ENCODE measurements around the gene ZDHHC4.
A peak's percentile ranks its signal among the peaks of the same experiment; 100 is the strongest.

ZDHHC4 gene

DNA sequence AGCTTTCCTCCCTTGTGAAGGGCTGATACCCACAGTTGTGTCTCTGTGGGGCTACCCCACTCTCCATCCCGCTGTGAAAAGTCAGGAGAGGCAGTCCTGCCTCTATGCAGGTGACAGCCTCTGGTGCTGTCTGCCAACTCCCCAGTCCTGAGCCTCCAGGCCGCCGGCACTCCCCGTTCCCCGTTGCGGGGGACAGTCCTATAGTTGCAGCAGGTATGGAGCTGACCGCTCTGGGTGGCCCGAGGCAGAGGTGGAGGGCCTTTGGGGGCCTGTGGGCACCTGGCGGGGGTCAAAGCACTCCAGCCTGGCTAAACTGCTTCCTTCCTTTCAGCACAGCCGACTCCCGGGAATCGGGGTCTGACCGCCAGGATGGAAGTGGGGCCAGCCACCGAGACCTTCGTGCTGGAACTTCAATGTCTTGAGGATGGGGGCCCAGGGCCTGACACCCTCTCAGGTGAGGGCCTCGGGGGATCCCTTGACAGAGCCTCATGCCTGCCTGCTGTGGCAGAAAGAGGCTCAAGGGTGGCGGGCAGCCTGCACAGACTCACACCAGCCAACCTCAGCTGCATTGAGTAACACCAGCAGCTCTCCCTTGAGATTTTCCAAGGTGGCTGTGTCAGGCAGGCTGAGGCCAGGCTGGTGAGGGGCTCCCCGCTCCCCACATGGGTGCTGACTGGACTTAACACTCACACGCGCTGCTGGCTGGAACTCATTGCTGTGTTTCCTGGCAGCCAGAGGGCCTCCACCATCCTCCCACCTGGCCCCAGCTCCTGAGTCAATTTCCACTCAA, 39.8 kb downstream of the ZDHHC4 start:
- peak overlapping the region; percentile 22 for H3K27ac Mint-ChIP-seq (ENCODE audit: low read depth)
- H3K4me3 Mint-ChIP-seq, result peak overlapping the region; percentile 72
- DNase-seq (ENCODE audit: low spot score in 2 of 2) (no peak), ATAC-seq (replicated peaks; ENCODE audit: extremely low read depth, poor library complexity, severe bottlenecking) (no peak)
- H3K36me3 Mint-ChIP-seq (ENCODE audit: insufficient read depth), result peaks cover 5% of the 10 kb centered on the region
- no peaks in the 10 kb centered on the region for H3K9me3 Mint-ChIP-seq
- no peaks in the 10 kb centered on the region for H3K27me3 Mint-ChIP-seq
- H3K4me1 Mint-ChIP-seq, result peaks cover 48% of the 10 kb centered on the region

DNA sequence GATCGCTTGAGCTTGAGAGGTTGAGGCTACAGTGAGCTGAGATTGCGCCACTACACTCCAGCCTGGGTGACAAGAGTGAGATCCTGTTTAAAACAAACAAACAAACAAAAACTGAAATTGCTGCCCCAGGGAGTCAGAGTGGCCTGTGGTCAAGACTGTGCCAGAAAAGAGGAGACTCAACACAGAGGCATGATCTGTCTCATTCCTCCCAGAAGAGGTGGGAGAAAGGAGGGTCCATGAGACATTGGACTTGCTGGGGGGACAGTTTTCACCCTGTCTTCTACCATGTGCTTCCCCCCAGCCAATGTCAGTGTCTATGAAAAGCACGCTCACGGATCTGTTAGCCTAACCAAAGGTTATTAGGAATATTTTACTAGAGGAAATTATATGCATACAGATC, 41.4 kb downstream of the ZDHHC4 start:
- H3K27me3 Mint-ChIP-seq, result no peaks in the 10 kb centered on the region
- ATAC-seq (replicated peaks; ENCODE audit: extremely low read depth, poor library complexity, severe bottlenecking) (no peak), DNase-seq (ENCODE audit: low spot score in 2 of 2) (no peak)
- peak overlapping the region; percentile 27 for H3K4me3 Mint-ChIP-seq
- H3K9me3 Mint-ChIP-seq, result no peaks in the 10 kb centered on the region
- peaks cover 5% of the 10 kb centered on the region for H3K36me3 Mint-ChIP-seq (ENCODE audit: insufficient read depth)
- peaks cover 50% of the 10 kb centered on the region for H3K4me1 Mint-ChIP-seq
- peak overlapping the region; percentile 22 for H3K27ac Mint-ChIP-seq (ENCODE audit: low read depth)

DNA sequence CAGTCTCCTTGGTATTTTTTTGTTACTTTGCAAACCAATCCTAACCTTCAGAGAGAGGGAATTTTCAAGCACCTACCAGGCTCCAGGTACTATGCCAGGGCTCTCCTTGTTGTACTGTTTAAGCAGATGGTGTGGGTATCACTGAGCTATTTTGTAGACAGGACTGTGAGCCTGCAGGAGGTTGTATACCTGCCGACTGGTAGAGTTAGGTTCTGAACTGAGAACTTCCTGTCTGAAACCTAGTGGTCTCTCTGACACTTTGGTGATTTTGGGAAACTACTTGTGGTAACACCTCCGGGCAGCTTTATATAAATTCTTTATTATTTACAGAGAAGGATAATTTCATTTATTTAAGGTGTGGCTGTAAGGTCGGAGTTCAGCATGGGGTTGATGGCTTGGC, 42.7 kb downstream of the ZDHHC4 start:
- H3K27ac Mint-ChIP-seq (ENCODE audit: low read depth), result peak overlapping the region; percentile 92
- H3K27me3 Mint-ChIP-seq, result no peaks in the 10 kb centered on the region
- ATAC-seq (replicated peaks; ENCODE audit: extremely low read depth, poor library complexity, severe bottlenecking) (peak; percentile 46), DNase-seq (ENCODE audit: low spot score in 2 of 2) (no peak)
- no peaks in the 10 kb centered on the region for H3K9me3 Mint-ChIP-seq
- H3K36me3 Mint-ChIP-seq (ENCODE audit: insufficient read depth), result peaks cover 3% of the 10 kb centered on the region
- H3K4me1 Mint-ChIP-seq, result peaks cover 54% of the 10 kb centered on the region
- peak overlapping the region; percentile 70 for H3K4me3 Mint-ChIP-seq

DNA sequence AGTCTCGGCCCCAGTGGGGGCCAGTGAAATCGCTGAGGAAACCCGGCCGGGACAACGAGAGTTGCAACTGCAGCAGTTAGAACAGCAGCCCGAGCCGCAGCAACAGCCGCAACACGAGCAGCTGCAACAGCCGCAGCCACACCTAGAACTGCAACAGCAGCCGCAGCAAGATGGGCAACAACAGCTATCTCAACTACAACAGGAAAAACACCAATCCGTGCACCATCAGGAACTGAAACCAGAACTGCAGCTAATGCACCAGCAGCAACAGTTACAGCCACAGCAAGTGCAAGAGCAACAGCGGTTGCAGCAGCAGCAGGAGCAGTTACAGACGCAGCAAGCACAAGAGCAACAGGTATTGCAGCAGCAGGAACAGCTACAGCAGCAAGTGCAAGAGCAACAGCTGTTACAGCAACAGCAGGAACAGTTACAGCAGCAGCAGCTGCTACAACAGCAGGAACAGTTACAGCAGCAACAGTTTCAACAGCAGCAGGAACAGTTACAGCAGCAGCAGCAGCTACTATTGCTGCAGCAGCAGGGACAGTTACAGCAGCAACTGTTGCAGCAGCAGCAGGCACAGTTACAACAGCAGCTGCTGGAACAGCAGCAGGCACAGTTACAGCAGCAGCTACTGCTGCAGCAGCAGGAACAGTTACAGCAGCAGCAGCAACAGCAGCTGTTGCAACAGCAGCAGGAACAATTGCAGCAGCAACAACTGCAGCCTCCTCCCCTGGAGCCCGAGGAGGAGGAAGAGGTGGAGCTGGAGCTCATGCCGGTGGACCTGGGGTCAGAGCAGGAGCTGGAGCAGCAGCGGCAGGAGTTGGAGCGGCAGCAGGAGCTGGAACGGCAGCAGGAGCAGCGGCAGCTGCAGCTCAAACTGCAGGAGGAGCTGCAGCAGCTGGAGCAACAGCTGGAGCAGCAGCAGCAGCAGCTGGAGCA, 44.2 kb downstream of the ZDHHC4 start:
- Mint-ChIP-seq H3K4me1 (peaks cover 54% of the 10 kb centered on the region), H3K4me3 (peak overlapping the region; percentile 70), H3K27ac (ENCODE audit: low read depth) (peak overlapping the region; percentile 92), H3K36me3 (ENCODE audit: insufficient read depth) (peaks cover 3% of the 10 kb centered on the region), H3K27me3 (no peaks in the 10 kb centered on the region), H3K9me3 (no peaks in the 10 kb centered on the region)
- peak; percentile 34 for ATAC-seq (replicated peaks; ENCODE audit: extremely low read depth, poor library complexity, severe bottlenecking)
- DNase-seq (ENCODE audit: low spot score in 2 of 2), result peak in 1 of 2 donors; percentile 22

DNA sequence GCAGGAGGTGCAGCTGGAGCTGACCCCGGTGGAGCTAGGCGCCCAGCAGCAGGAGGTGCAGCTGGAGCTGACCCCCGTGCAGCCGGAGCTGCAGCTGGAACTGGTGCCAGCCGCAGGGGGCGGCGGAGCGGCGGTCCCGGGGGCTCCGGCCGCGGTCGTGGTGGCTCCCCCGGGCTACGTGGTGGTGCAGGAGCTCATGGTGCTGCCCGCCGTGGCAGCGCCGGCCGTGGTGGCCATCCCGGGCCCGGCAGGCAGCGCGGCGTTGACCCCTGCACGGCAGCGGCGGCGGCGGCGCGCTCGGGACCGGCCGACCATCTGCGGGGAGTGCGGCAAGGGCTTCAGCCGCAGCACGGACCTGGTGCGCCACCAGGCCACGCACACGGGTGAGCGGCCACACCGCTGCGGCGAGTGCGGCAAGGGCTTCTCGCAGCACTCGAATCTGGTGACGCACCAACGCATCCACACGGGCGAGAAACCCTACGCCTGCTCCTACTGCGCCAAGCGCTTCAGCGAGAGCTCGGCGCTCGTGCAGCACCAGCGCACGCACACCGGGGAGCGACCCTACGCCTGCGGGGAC, 45.0 kb downstream of the ZDHHC4 start:
- Mint-ChIP-seq H3K27ac (ENCODE audit: low read depth) (no peak overlapping the region), H3K27me3 (no peaks in the 10 kb centered on the region), H3K9me3 (no peaks in the 10 kb centered on the region), H3K36me3 (ENCODE audit: insufficient read depth) (peaks cover 3% of the 10 kb centered on the region), H3K4me1 (peaks cover 54% of the 10 kb centered on the region), H3K4me3 (peak overlapping the region; percentile 70)
- DNase-seq (ENCODE audit: low spot score in 2 of 2), result no peak
- no peak for ATAC-seq (replicated peaks; ENCODE audit: extremely low read depth, poor library complexity, severe bottlenecking)

DNA sequence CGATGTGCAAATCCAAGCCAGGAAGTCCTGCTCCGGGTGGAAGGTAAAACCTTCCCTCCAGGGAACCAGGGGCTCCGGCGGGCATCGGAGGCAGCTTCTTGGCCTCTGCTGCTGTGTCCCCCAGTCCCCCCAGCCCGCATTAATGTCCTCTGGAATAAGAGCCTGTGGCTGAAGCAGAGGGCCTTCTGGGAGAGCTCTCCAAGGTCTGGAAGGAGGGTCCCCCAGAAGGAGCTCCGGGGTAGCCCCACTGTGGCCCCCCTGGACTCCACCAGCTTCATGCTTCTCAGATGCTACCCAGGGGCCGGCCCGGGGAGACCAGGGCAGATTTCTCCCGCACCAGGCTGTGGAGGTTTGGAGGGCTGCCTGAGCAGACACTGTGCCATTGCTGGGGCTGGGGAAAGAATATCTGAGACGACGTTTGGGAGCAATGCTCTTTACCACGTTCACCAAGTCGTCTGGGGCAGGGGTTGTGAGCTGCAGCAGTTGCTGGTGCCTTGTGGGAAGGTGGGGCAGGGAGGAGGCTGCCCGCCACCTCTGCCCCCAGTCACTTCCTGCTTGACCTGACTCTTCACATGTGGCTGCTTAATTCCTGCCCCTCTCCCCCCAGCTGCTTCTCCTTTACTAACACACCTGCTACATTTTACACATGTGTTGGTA, 46.5 kb downstream of the ZDHHC4 start:
- Mint-ChIP-seq H3K4me1 (peaks cover 48% of the 10 kb centered on the region), H3K27ac (ENCODE audit: low read depth) (peak overlapping the region; percentile 94), H3K36me3 (ENCODE audit: insufficient read depth) (peaks cover 3% of the 10 kb centered on the region), H3K4me3 (peak overlapping the region; percentile 79), H3K9me3 (no peaks in the 10 kb centered on the region), H3K27me3 (no peaks in the 10 kb centered on the region)
- DNase-seq (ENCODE audit: low spot score in 2 of 2), result no peak
- ATAC-seq (replicated peaks; ENCODE audit: extremely low read depth, poor library complexity, severe bottlenecking), result peak; percentile 50

DNA sequence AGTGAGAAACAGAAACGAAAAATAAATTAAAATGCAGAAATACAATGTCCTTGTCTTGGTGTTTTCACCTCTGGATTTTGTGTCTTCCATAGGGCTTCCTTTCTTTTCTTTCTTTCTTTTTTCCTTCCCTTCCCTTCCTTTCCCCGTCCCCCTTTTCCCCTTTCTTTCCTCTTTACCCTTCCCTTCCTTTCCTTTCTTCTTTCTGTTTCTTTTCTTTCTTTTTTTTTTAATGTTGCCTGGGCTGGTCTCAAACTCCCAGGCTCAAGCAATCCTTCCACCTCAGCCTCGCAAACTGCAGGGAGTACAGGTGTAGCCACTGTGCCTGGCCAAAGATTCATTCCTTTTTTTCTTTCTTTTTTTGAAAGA, 47.0 kb downstream of the ZDHHC4 start:
- Mint-ChIP-seq H3K27ac (ENCODE audit: low read depth) (peak overlapping the region; percentile 94), H3K27me3 (no peaks in the 10 kb centered on the region), H3K9me3 (no peaks in the 10 kb centered on the region), H3K4me1 (peaks cover 43% of the 10 kb centered on the region), H3K4me3 (peak overlapping the region; percentile 79), H3K36me3 (ENCODE audit: insufficient read depth) (peaks cover 3% of the 10 kb centered on the region)
- no peak for DNase-seq (ENCODE audit: low spot score in 2 of 2)
- ATAC-seq (replicated peaks; ENCODE audit: extremely low read depth, poor library complexity, severe bottlenecking), result no peak

DNA sequence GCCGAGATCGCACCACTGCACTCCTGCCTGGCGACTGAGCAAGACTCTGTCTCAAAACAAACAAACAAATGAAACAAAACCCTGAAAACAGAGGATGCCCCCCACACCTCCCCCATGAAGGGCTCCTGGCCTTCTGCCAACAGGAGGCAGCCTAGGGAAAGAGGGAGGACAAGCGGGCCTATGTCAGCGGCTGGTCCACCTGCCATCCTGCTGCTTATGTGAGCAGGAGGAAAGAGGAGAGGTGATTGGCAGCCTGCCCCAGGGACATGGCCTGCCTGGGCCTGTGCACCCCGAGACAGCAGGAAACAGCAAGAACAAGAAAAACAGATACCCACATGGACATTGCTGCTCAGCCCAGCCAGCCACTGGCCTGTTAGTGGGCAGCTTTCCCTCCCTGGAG, 50.8 kb downstream of the ZDHHC4 start:
- Mint-ChIP-seq H3K27me3 (no peaks in the 10 kb centered on the region), H3K4me3 (no peak overlapping the region), H3K4me1 (peaks cover 17% of the 10 kb centered on the region), H3K27ac (ENCODE audit: low read depth) (peak overlapping the region; percentile 19), H3K9me3 (no peaks in the 10 kb centered on the region), H3K36me3 (ENCODE audit: insufficient read depth) (no peaks in the 10 kb centered on the region)
- ATAC-seq (replicated peaks; ENCODE audit: extremely low read depth, poor library complexity, severe bottlenecking) (no peak), DNase-seq (ENCODE audit: low spot score in 2 of 2) (no peak)

DNA sequence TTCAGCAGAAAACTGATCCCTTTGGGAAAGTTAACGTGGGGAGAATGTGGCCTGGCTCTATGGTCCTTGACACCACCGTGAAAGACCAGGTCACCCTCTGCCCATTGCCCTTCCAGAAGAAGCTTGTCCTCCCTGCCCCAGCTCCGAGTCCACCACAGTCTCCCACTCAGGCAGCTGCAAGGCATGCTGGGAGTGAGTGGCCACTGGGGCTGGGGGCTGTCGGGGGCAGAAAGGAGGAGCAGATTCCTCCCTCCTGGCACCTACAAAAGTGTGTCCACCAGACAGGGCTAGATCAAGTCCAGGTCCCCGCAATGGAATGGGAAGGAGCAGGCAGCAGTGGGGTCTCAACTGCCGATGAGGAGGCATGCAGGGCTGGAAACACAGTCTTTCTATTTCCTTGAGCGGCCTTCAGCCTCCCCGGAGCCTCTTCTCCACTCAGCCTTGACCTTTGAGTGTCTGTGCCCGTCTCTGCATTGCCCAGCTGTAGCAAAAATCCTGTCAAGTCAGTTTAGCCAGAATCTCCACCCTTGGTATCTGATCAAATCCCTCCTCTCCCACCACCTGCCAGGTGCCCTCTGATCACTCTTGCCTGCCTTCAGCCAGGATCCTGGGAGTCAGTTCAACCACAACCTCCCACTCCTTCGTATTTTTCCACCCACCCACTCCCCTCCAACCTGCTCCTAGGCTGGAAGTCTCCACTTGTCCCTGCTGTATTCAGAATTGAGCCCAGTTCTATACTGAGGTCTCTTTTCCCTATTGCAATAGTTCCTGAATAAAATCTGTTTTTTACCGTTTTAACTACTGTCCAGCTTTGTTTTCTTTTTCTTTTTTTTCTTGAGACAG, 53.0 kb downstream of the ZDHHC4 start:
- Mint-ChIP-seq H3K27me3 (no peaks in the 10 kb centered on the region), H3K27ac (ENCODE audit: low read depth) (no peak overlapping the region), H3K36me3 (ENCODE audit: insufficient read depth) (no peaks in the 10 kb centered on the region), H3K4me3 (no peak overlapping the region), H3K9me3 (no peaks in the 10 kb centered on the region), H3K4me1 (peaks cover 6% of the 10 kb centered on the region)
- ATAC-seq (replicated peaks; ENCODE audit: extremely low read depth, poor library complexity, severe bottlenecking) (no peak), DNase-seq (ENCODE audit: low spot score in 2 of 2) (no peak)

DNA sequence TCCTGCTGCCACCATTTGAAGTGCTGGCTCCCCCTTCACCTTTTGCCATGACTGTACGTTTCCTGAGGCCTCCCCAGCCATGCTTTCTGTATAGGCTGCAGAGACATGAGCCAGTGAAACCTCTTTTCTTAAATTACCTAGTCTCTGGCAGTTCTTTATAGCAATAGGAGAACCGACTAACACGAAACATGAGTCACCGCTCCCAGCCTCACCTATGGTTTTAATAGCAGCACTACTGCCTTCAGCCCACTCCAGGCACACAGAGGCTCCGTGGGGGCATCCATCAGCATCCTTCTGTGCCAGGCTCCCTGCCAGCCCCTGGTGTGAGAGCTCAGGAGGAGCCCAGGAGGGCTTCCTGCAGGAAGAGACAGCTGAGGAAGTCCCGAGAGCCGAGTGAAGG, 54.4 kb downstream of the ZDHHC4 start:
- no peak for DNase-seq (ENCODE audit: low spot score in 2 of 2)
- no peak overlapping the region for H3K27ac Mint-ChIP-seq (ENCODE audit: low read depth)
- no peaks in the 10 kb centered on the region for H3K27me3 Mint-ChIP-seq
- no peak for ATAC-seq (replicated peaks; ENCODE audit: extremely low read depth, poor library complexity, severe bottlenecking)
- no peak overlapping the region for H3K4me3 Mint-ChIP-seq
- H3K9me3 Mint-ChIP-seq, result no peaks in the 10 kb centered on the region
- peaks cover 5% of the 10 kb centered on the region for H3K36me3 Mint-ChIP-seq (ENCODE audit: insufficient read depth)
- peaks cover 6% of the 10 kb centered on the region for H3K4me1 Mint-ChIP-seq

DNA sequence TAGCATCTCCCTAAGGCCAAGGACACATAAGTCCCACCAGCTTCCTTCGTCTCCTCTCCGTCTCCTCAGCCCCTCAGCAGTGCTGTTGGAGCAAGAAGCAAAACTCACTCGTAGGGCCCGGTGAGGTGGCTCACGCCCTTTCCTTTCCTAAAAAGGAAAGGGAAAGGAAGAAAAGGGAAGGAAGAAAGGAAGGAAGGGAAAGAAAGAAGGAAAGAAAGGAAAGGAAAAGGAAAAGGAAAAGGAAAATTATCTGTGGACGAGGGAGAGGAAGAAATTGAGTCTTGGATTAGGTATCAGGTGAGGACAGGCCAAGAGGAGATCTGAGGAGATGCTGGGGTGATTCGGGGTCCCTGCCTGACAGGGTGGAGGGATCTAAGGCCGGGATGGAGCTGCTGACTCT, 56.8 kb downstream of the ZDHHC4 start:
- H3K4me1 Mint-ChIP-seq, result peaks cover 14% of the 10 kb centered on the region
- no peaks in the 10 kb centered on the region for H3K27me3 Mint-ChIP-seq
- no peaks in the 10 kb centered on the region for H3K9me3 Mint-ChIP-seq
- no peak overlapping the region for H3K4me3 Mint-ChIP-seq
- no peak for ATAC-seq (replicated peaks; ENCODE audit: extremely low read depth, poor library complexity, severe bottlenecking)
- peaks cover 7% of the 10 kb centered on the region for H3K36me3 Mint-ChIP-seq (ENCODE audit: insufficient read depth)
- DNase-seq (ENCODE audit: low spot score in 2 of 2), result no peak
- no peak overlapping the region for H3K27ac Mint-ChIP-seq (ENCODE audit: low read depth)
